GM12873 (cell line): ENCODE data around the gene WNT2.

Experiments used
- TF ChIP-seq, protein P1 (sequence below): IDR thresholded peaks from 2 replicates; pipeline ENCODE4 v1.5.1; 2012; ENCODE audit warnings: low read depth, mild to moderate bottlenecking, moderate library complexity, low read length, control low read depth; ENCODE audit not compliant: insufficient read depth; ENCODE audit errors: missing control alignments

WNT2 gene

DNA sequence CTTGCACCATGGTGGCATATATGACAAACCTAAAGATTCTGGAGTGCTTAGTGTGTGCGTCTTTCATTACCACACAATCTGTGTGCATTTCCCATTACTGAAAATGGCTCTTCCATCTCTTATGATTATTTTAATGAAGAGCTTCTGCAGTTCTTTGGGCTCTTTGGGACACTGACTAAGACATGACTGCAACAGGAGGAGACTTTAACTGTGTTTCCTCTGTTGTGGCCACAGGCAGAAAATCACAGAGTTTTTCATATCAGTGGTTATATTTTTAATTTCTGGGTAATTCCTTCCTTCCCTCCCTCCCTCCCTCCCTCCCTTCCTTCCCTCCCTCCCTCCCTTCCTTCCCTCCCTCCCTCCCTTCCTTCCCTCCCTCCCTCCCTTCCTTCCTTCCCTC, 58.1 kb downstream of the WNT2 start:
- TF ChIP-seq, protein P1, sequence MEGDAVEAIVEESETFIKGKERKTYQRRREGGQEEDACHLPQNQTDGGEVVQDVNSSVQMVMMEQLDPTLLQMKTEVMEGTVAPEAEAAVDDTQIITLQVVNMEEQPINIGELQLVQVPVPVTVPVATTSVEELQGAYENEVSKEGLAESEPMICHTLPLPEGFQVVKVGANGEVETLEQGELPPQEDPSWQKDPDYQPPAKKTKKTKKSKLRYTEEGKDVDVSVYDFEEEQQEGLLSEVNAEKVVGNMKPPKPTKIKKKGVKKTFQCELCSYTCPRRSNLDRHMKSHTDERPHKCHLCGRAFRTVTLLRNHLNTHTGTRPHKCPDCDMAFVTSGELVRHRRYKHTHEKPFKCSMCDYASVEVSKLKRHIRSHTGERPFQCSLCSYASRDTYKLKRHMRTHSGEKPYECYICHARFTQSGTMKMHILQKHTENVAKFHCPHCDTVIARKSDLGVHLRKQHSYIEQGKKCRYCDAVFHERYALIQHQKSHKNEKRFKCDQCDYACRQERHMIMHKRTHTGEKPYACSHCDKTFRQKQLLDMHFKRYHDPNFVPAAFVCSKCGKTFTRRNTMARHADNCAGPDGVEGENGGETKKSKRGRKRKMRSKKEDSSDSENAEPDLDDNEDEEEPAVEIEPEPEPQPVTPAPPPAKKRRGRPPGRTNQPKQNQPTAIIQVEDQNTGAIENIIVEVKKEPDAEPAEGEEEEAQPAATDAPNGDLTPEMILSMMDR: no peak

DNA sequence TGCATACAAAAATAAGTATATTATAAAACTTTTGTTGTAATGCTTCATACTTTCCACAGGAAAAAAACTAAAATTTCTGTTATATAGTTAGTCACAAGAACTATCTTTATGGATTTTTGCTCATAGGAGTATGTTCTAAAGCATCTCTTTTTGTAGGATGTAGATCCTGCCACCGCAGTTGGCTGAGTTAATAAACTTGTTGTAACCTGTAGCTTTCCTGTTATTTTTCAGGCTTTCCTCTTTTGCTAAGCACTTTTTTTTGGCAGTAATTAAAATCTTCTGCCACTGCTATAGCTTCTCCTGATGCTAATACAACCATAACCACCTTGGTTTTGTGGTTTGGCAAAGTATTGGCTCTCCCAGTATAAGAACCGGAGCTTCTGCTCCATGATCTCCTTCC, 60.3 kb downstream of the WNT2 start:
- TF ChIP-seq, protein P1: no peak

GRCh38 chr7:117259615-117260014, 63.2 kb downstream of the WNT2 start:
- TF ChIP-seq, protein P1: no peak

DNA sequence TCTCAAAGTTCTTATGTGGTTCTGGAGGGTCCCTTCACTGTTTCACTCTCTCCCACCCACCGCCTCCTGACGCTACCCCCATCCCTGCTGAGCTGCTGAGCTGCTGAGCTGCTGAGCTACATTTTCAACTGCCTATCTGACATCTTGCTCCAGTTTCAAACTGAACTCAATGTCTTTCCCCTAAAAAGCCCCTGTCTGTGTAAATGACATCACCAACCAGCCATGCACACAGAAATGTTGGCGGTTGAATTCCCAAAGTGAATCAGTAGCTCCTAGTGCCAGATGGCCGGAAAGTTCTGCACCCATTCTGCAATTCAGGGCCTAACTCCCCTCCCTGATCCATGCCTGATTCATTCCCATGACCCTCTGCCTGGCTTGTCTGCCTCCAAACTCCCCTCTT, 71.2 kb downstream of the WNT2 start:
- TF ChIP-seq, protein P1: no peak

DNA sequence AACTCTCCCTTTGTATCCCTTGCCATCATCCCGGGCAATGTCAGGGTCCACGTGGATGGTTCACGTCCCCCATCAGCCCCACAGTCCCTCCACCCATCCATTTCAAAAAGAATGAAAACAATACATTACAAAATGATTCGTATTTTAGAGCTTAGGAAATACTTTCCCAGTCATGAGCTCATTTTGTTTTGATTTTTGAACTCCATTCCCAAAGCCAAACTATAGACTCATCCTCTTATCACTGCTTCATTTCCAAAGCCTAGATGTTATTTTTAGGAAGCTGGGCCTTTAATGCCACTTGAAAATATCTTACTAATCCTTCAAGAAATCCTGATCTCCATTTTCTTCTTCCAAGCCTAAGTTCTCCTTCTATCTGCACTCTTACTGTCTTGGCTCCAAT, 72.1 kb downstream of the WNT2 start:
- TF ChIP-seq, protein P1: no peak

GRCh38 chr7:117250245-117250644, 72.6 kb downstream of the WNT2 start:
- TF ChIP-seq, protein P1: no peak

GRCh38 chr7:117249696-117250095, 73.2 kb downstream of the WNT2 start:
- TF ChIP-seq, protein P1: no peak
